ENCODE results near the gene ASB4.

- TF ChIP-seq CTCF (IDR thresholded peaks at IDR 0.05; ENCODE audit: low read depth, low read length, poor library complexity, severe bottlenecking), result no peak
- no peak for TF ChIP-seq EZH2phosphoT487 (IDR thresholded peaks at IDR 0.05; ENCODE audit: borderline replicate concordance, low read length)
These were observed 68.2 kb downstream of the ASB4 start for GRCh38 chr7:95553939-95554338.

Measured in DOHH2 (cell line).